Stimulated activated naive CD8-positive, alpha-beta T cell treated with anti-CD3 and anti-CD28 coated beads, Interleukin-15, Interleukin-2, amounts not matched to agents 100 U/mL and 50 U/mL, for 24 hours (primary cell): ENCODE results near the gene OR6N1.
A peak's percentile ranks its signal among the peaks of the same experiment; 100 is the strongest.

Experiments
- ATAC-seq: fragments of 150-1000 bp; cut with Tn5 transposase; one replicate; pipeline ENCODE4 v1.10.0; 2021
- DNase-seq: peaks from one replicate; pipeline ENCODE4 v3.0.0; 2021

The OR6N1 gene, protein sequence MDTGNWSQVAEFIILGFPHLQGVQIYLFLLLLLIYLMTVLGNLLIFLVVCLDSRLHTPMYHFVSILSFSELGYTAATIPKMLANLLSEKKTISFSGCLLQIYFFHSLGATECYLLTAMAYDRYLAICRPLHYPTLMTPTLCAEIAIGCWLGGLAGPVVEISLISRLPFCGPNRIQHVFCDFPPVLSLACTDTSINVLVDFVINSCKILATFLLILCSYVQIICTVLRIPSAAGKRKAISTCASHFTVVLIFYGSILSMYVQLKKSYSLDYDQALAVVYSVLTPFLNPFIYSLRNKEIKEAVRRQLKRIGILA

DNA sequence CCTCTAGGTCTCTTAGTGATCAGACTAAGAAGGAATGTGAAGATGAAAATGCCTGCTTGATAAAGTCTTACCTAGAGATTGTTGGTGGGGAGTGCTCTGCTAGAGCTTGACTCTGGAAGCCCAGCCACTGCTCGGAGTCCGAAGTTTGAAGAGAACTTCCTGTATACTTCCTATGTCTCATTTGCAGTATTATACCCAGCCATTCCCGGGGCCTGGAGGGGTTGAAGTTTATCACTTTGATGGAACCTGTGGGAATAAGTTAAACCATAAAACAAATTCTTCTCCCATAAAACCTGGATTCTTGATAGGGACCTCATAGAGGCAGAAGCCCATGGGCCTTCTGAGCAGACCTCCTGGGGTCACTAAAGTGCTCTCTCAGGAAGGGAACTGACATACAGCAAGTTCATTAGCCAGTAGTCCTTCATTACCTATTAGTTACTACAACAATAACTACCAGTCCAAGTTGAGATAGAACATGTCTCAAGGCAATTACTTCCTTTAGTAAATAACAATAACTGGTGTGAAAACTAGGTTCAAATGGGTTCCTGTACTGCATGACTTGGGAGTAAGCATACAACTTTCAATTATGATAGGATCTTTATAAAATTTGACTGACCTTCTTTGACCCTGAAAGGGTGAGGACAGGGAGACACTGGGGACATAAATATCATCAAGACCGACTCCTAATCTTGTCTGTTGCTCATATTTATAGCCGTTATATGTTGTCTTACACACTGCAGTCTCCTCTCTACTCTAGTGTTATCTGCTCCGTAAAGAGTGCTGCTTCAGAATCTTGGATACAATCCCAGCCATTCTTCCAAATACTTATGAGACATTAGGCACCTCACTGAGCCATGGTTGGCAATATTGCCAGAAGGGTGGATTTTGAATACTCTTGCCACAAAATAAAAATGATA, at the start of gene OR6N1:
TSS of gene OR6N1 (minus strand) at position 246 of the 917 bp plus-strand sequence. CDS start 5,513 bp downstream, outside the sequence.
- DNase-seq (no peak), ATAC-seq (no peak)

- no peak for ATAC-seq
- no peak for DNase-seq
Measured at GRCh38 chr1:158821723-158822122, 49.7 kb upstream of the OR6N1 start.

GRCh38 chr1:158819461-158820443, 47.8 kb upstream of the OR6N1 start:
- ATAC-seq (peak; percentile 85), DNase-seq (no peak)

GRCh38 chr1:158818975-158819431, 47.0 kb upstream of the OR6N1 start:
- ATAC-seq (no peak), DNase-seq (no peak)

GRCh38 chr1:158818560-158818959, 46.6 kb upstream of the OR6N1 start:
- ATAC-seq, result no peak
- no peak for DNase-seq

- ATAC-seq, result no peak
- no peak for DNase-seq
Measured at GRCh38 chr1:158814970-158815369, 43.0 kb upstream of the OR6N1 start.

DNA sequence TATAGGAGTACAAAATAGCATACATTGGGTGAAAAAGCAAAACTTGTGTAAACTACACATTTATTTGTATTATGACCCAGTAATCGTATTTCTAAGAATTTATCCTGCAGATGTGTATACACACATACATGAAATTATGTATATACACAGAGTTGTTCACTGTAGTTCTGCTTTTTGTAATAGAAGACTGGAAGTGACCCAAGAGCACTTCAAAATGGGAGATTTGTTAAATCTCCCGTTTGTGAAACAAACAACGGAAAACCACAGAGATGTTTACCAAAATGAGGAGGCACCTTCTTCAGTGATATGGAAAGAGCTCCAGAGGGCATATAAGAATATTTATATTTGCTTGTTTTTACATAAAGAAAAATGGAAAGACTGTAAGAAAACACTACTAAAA, 41.2 kb upstream of the OR6N1 start:
- no peak for ATAC-seq
- DNase-seq, result no peak

GRCh38 chr1:158812336-158812735, 40.3 kb upstream of the OR6N1 start:
- no peak for ATAC-seq
- DNase-seq, result no peak

- ATAC-seq (no peak), DNase-seq (no peak)
Measured at GRCh38 chr1:158810311-158810710, 38.3 kb upstream of the OR6N1 start.

GRCh38 chr1:158809862-158810261, 37.9 kb upstream of the OR6N1 start:
- no peak for DNase-seq
- no peak for ATAC-seq

- no peak for DNase-seq
- no peak for ATAC-seq
Measured at GRCh38 chr1:158809256-158809655, 37.3 kb upstream of the OR6N1 start.

DNA sequence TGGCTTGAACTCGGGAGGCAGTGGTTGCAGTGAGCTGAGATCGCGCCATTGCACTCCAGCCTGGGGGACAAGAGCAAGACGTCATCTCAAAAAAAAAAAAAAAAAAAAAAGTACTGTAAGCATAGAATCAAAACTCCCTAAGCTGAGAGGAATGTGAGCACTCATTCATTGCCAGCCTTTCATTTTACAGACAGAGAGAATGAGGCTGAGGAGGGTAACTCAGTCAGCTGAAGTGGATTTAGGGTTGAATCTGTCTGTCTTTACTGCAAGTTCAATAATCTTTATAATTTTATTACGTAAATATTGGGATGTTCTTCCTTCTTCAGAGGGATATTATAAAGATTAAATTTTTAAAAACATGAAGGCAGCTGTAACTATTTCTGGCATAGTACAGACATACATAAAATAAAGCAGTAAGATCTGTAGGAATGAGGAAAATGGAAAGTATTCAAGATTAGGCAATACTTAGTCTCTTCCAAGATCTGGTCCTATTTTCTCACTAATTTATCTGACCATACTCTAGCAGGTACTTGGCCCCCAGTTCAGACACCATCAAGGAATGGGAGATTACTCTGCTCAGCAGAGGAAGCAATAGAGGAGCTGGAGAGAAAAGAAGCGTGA, 35.0 kb upstream of the OR6N1 start:
- no peak for ATAC-seq

GRCh38 chr1:158803678-158804077, 31.7 kb upstream of the OR6N1 start:
- DNase-seq (no peak), ATAC-seq (no peak)

More for the DNA sequence above, 35.0 kb upstream of the OR6N1 start:
- DNase-seq, result no peak

GRCh38 chr1:158801396-158801795, 29.4 kb upstream of the OR6N1 start:
- DNase-seq, result no peak
- no peak for ATAC-seq

- no peak for ATAC-seq
- no peak for DNase-seq
Measured at GRCh38 chr1:158800526-158800925, 28.5 kb upstream of the OR6N1 start.

- no peak for ATAC-seq
- no peak for DNase-seq
Measured at GRCh38 chr1:158799689-158800088, 27.7 kb upstream of the OR6N1 start.

GRCh38 chr1:158798531-158798930, 26.5 kb upstream of the OR6N1 start:
- ATAC-seq (no peak), DNase-seq (no peak)

DNA sequence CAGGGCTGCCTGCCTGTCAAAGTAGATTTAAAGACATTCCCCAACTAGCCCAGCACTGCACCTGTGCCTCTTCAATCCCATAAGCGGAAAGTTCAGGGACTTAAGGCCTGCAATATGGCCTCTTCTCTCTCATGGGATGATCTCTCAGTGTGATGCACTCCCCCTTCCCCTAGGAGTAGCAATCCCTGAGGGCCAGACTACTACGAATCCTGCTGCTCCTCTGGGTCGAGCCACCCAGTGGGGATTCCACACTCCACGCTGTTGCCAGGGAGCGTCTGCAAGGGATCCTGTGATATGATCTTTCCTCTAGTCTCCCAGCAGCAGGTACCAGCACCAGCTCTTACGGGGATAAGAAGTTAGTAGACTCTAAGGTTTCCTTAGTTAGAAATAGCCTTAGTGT, 22.3 kb upstream of the OR6N1 start:
- ATAC-seq, result no peak
- no peak for DNase-seq

- DNase-seq (peak; percentile 12), ATAC-seq (no peak)
Measured at GRCh38 chr1:158793604-158794003, 21.6 kb upstream of the OR6N1 start.

DNA sequence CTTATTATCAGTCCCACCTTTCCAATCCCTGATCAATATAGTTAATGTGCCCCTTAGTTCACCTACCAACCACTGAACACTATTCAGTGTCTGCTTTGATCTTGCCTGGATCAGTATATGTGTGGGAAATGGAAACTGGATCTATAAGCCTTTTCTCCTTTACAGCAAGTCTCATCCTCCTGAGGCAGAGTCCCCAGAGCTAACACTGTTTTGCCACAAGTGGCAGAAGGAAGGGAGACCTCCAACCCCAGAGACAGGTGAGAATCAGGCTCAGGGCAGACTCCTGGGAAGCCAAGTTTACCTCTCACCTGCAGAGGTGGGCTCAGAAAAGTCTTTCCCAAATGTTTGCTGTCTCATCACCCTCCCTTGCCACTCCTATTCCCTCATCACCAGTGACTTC, 9.1 kb upstream of the OR6N1 start, which contains the start of gene OR6N2:
TSS of gene OR6N2 (minus strand) at position 101 of the 400 bp plus-strand sequence. CDS start 3,569 bp downstream, outside the sequence.
- ATAC-seq, result no peak
- DNase-seq, result no peak

DNA sequence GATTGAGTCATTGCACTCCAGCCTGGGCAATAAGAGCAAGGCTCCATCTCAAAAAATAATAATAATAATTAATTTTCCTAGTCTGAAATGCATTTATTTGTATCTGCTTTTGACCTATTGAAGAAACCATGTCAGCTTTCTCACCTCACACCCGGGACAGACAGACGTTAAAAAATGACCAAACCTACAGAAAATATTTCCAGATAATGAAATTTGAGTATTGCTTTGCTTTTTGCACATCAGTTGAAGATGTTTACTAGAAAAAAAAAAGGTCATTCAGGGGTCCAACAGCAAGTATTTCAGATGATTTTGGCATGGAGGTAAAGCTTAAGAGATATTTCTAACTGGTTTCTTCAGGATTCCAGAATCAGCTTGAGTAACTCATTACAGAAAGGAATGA, 17.6 kb downstream of the OR6N1 start, which contains the start of gene OR6K6:
TSS of gene OR6K6 (plus strand) at position 301 of the 400 bp plus-strand sequence. CDS start 168 bp downstream, outside the sequence.
- ATAC-seq, result no peak
- no peak for DNase-seq
